T-helper 1 cell treated with Interleukin-12 subunit alpha and Interleukin-12 subunit beta and Interleukin-4 antibody, amounts not matched to agents 30 μg/mL and 1 μg/mL, for 36 hours (primary cell): Measurements from ENCODE around the gene ERBB2.
A peak's percentile ranks its signal among the peaks of the same experiment; 100 is the strongest.

Experiments used
- H3K27ac Mint-ChIP-seq: one replicate; pipeline ENCODE4 v1.8.0; 2021; ENCODE audit warnings: mild to moderate bottlenecking, mixed read lengths
- H3K27me3 Mint-ChIP-seq: one replicate; pipeline ENCODE4 v1.8.0; 2021; ENCODE audit warnings: low read depth, mixed read lengths
- H3K36me3 Mint-ChIP-seq: one replicate; pipeline ENCODE4 v1.8.0; 2021; ENCODE audit warnings: low read depth, mixed read lengths
- H3K4me1 Mint-ChIP-seq: one replicate; pipeline ENCODE4 v1.8.0; 2021; ENCODE audit warnings: low read depth, mixed read lengths
- H3K4me3 Mint-ChIP-seq: one replicate; pipeline ENCODE4 v1.8.0; 2021; ENCODE audit warnings: mild to moderate bottlenecking, moderate library complexity, mixed read lengths
- H3K9me3 Mint-ChIP-seq: one replicate; pipeline ENCODE4 v1.8.0; 2021; ENCODE audit warnings: mixed read lengths

Gene ERBB2

DNA sequence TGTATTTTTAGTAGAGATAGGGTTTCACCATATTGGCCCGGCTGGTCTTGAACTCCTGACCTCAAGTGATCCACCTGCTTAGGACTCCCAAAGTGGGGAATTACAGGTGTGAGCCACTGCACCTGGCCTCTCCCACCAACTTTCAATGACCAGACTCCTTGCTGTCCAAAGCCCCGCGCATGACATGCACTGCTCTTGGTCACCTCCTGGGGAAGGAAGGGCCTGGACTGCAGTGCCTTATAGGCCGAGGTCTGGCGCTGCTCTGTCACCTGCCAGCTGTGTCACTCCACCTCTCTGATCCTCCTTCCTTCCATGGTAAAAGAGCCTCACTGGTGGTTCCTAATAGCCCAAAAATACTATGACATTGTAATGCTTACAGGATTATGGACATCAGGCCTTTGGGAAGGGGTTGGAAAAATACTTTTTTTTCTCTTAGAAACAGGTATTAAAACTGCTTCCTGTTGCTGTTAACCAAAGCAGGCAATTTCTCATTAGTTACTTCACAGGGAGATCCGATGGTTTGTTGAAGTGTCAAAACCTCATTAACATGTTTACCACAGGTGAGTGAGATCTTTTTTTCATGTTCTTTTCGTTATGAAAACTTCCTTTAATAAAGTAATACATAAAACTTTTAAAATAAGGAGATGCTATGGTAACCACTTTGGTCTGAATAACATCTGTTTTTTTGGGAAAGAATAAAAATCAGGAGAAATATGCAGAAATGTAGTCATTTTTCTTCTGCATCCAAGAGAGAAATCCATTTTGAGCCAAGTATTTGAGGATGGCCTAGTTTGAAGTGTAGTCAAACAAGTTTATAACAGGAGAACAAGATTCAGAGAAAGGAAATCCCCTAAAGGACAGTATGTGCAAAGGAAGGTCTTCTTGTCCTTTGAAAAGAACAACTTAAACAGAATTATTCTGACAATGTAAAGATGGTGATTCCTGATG lies 73.4 kb downstream of the ERBB2 start:
- peaks cover 72% of the 10 kb centered on the region for H3K4me1 Mint-ChIP-seq
- H3K27me3 Mint-ChIP-seq = no peaks in the 10 kb centered on the region
- H3K9me3 Mint-ChIP-seq = no peaks in the 10 kb centered on the region
- peak overlapping the region; percentile 31 for H3K4me3 Mint-ChIP-seq
- H3K36me3 Mint-ChIP-seq = peaks cover 30% of the 10 kb centered on the region
- peak overlapping the region; percentile 64 for H3K27ac Mint-ChIP-seq

DNA sequence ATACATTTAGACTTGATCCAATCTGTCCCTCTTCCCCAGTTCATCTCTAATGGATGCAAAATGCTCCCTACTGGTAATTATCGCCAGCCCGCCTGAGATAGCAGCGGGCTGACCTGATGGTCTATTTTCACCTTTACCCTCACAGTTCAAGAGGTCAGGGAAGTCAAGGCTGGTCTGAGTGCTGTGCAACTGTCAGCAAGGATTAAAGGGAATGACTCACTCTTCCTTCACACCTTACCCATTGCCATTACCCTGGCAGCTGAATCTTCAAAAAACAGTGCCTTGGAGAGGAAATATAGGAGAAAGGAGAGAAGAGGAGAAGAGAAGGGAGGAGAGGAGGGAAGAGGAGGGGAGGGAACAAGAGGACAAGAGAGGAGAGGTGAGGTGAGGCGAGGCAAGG lies 74.2 kb downstream of the ERBB2 start:
- Mint-ChIP-seq H3K4me3 (peak overlapping the region; percentile 68), H3K36me3 (peaks cover 25% of the 10 kb centered on the region), H3K9me3 (no peaks in the 10 kb centered on the region), H3K27ac (peak overlapping the region; percentile 81), H3K4me1 (peaks cover 69% of the 10 kb centered on the region), H3K27me3 (no peaks in the 10 kb centered on the region)

DNA sequence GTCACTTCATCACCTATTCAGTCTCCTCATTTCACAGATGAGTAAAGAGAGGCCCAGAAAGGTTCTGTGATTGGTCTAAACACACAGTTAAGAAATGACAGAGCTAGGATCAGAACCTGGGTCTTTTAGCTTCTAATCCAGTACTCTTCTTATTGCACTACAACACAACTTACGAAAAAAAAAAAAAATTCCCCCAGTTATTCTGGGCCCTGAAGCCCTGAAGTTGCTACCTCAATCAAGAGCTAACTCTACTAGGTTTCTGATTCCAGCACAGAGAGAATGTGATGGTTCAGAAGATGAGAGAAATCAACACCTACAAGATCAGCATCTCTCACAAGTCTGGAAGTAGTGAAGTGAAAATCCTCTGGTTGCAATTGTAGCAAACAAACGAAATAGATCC lies 75.2 kb downstream of the ERBB2 start:
- Mint-ChIP-seq H3K27ac (peak overlapping the region; percentile 26), H3K36me3 (peaks cover 25% of the 10 kb centered on the region), H3K4me3 (no peak overlapping the region)

GRCh38 chr17:39776252-39776651 lies 76.4 kb downstream of the ERBB2 start:
- Mint-ChIP-seq H3K27me3 (no peaks in the 10 kb centered on the region), H3K4me3 (peak overlapping the region; percentile 87), H3K36me3 (peaks cover 24% of the 10 kb centered on the region), H3K9me3 (no peaks in the 10 kb centered on the region), H3K27ac (peak overlapping the region; percentile 43), H3K4me1 (peaks cover 56% of the 10 kb centered on the region)

More for the DNA sequence above, 75.2 kb downstream of the ERBB2 start:
- H3K4me1 Mint-ChIP-seq = peaks cover 62% of the 10 kb centered on the region
- H3K9me3 Mint-ChIP-seq = no peaks in the 10 kb centered on the region
- no peaks in the 10 kb centered on the region for H3K27me3 Mint-ChIP-seq

- H3K27me3 Mint-ChIP-seq = no peaks in the 10 kb centered on the region
- peak overlapping the region; percentile 87 for H3K4me3 Mint-ChIP-seq
- H3K9me3 Mint-ChIP-seq = no peaks in the 10 kb centered on the region
- H3K27ac Mint-ChIP-seq = peak overlapping the region; percentile 60
- peaks cover 54% of the 10 kb centered on the region for H3K4me1 Mint-ChIP-seq
- peaks cover 26% of the 10 kb centered on the region for H3K36me3 Mint-ChIP-seq
Measured at GRCh38 chr17:39777534-39778365, 77.9 kb downstream of the ERBB2 start.
